Memory B cell (primary cell): ENCODE measurements around the gene ZNF879.

Experiments used
- ATAC-seq: fragments of 150-1000 bp; cut with Tn5 transposase; 2 replicates; pipeline ENCODE4 v1.10.0; 2021; ENCODE audit warnings: low read depth, mild to moderate bottlenecking, moderate library complexity
- DNase-seq, 2 donors: peaks; one replicate each; pipeline ENCODE4 v3.0.0; 2022; ENCODE audit warnings: low spot score in 2 of 2
- H3K27ac Mint-ChIP-seq: one replicate; pipeline ENCODE4 v1.8.0; 2022; ENCODE audit warnings: mild to moderate bottlenecking, moderate library complexity, mixed read lengths
- H3K27me3 Mint-ChIP-seq: one replicate; pipeline ENCODE4 v1.8.0; 2022; ENCODE audit warnings: mixed read lengths
- H3K36me3 Mint-ChIP-seq: one replicate; pipeline ENCODE4 v1.8.0; 2022; ENCODE audit warnings: mild to moderate bottlenecking, mixed read lengths
- H3K4me1 Mint-ChIP-seq: one replicate; pipeline ENCODE4 v1.8.0; 2022; ENCODE audit warnings: mixed read lengths
- H3K4me3 Mint-ChIP-seq: one replicate; pipeline ENCODE4 v1.8.0; 2022; ENCODE audit warnings: mild to moderate bottlenecking, moderate library complexity, mixed read lengths
- H3K9me3 Mint-ChIP-seq: one replicate; pipeline ENCODE4 v1.8.0; 2022; ENCODE audit warnings: mixed read lengths

The ZNF879 gene

GRCh38 chr5:178993955-178994579, 29.5 kb upstream of the ZNF879 start:
- no peak overlapping the region for H3K4me3 Mint-ChIP-seq
- no peak for ATAC-seq
- no peaks in the 10 kb centered on the region for H3K4me1 Mint-ChIP-seq
- no peak overlapping the region for H3K27ac Mint-ChIP-seq
- peaks cover 1% of the 10 kb centered on the region for H3K36me3 Mint-ChIP-seq
- peaks cover 12% of the 10 kb centered on the region for H3K9me3 Mint-ChIP-seq
- no peak for DNase-seq
- H3K27me3 Mint-ChIP-seq: peaks cover 25% of the 10 kb centered on the region

- Mint-ChIP-seq H3K27ac (no peak within 1 kb of the TSS), H3K9me3 (peaks cover 7% of the 10 kb centered on the region), H3K4me1 (no peaks in the 10 kb centered on the region), H3K27me3 (peaks cover 25% of the 10 kb centered on the region), H3K36me3 (peaks cover 1% of the 10 kb centered on the region), H3K4me3 (no peak within 1 kb of the TSS)
- no peak for DNase-seq
- ATAC-seq: no peak
Measured at GRCh38 chr5:178994580-178995340, 28.8 kb upstream of the ZNF879 start, which contains the start of gene GRM6. Gene GRM6 (minus strand): TSS chr5:178995320. CDS start chr5:178994944, 376 bp downstream.

- no peak for ATAC-seq
- Mint-ChIP-seq H3K36me3 (peaks cover 1% of the 10 kb centered on the region), H3K9me3 (peaks cover 6% of the 10 kb centered on the region), H3K4me1 (no peaks in the 10 kb centered on the region), H3K27ac (no peak overlapping the region), H3K27me3 (peaks cover 25% of the 10 kb centered on the region), H3K4me3 (no peak overlapping the region)
- no peak for DNase-seq
Measured at GRCh38 chr5:178995341-178995690, 28.3 kb upstream of the ZNF879 start.

- no peak for ATAC-seq
- Mint-ChIP-seq H3K27me3 (peaks cover 25% of the 10 kb centered on the region), H3K9me3 (peaks cover 6% of the 10 kb centered on the region), H3K4me1 (no peaks in the 10 kb centered on the region), H3K4me3 (no peak overlapping the region), H3K27ac (no peak overlapping the region), H3K36me3 (peaks cover 1% of the 10 kb centered on the region)
- DNase-seq: no peak
Measured at GRCh38 chr5:178996156-178996555, 27.4 kb upstream of the ZNF879 start.

GRCh38 chr5:178997191-178997590, 26.4 kb upstream of the ZNF879 start:
- Mint-ChIP-seq H3K9me3 (peaks cover 6% of the 10 kb centered on the region), H3K4me3 (no peak overlapping the region), H3K27me3 (peaks cover 21% of the 10 kb centered on the region), H3K27ac (no peak overlapping the region), H3K36me3 (peaks cover 1% of the 10 kb centered on the region), H3K4me1 (no peaks in the 10 kb centered on the region)
- ATAC-seq: no peak
- no peak for DNase-seq

GRCh38 chr5:178998441-178998840, 25.2 kb upstream of the ZNF879 start:
- peaks cover 1% of the 10 kb centered on the region for H3K36me3 Mint-ChIP-seq
- no peak overlapping the region for H3K4me3 Mint-ChIP-seq
- no peaks in the 10 kb centered on the region for H3K4me1 Mint-ChIP-seq
- H3K9me3 Mint-ChIP-seq: peaks cover 8% of the 10 kb centered on the region
- ATAC-seq (no peak), DNase-seq (no peak)
- H3K27me3 Mint-ChIP-seq: peaks cover 14% of the 10 kb centered on the region
- no peak overlapping the region for H3K27ac Mint-ChIP-seq

- Mint-ChIP-seq H3K36me3 (no peaks in the 10 kb centered on the region), H3K9me3 (peaks cover 12% of the 10 kb centered on the region), H3K4me1 (no peaks in the 10 kb centered on the region), H3K27me3 (no peaks in the 10 kb centered on the region), H3K27ac (no peak overlapping the region), H3K4me3 (no peak overlapping the region)
- DNase-seq (no peak), ATAC-seq (no peak)
Measured at GRCh38 chr5:179006564-179006963, 17.0 kb upstream of the ZNF879 start.

- DNase-seq: no peak
- Mint-ChIP-seq H3K27ac (no peak overlapping the region), H3K4me1 (no peaks in the 10 kb centered on the region), H3K9me3 (peaks cover 14% of the 10 kb centered on the region), H3K27me3 (no peaks in the 10 kb centered on the region), H3K36me3 (no peaks in the 10 kb centered on the region), H3K4me3 (no peak overlapping the region)
- no peak for ATAC-seq
Measured at GRCh38 chr5:179008667-179009066, 14.9 kb upstream of the ZNF879 start.

- Mint-ChIP-seq H3K4me3 (no peak overlapping the region), H3K4me1 (no peaks in the 10 kb centered on the region), H3K27ac (no peak overlapping the region), H3K27me3 (no peaks in the 10 kb centered on the region), H3K9me3 (peaks cover 37% of the 10 kb centered on the region), H3K36me3 (peaks cover 50% of the 10 kb centered on the region)
- ATAC-seq (no peak), DNase-seq (no peak)
Measured at GRCh38 chr5:179033004-179033580, 9.5 kb downstream of the ZNF879 start.

GRCh38 chr5:179044765-179045164, 21.2 kb downstream of the ZNF879 start:
- Mint-ChIP-seq H3K27ac (no peak overlapping the region), H3K4me3 (no peak overlapping the region), H3K9me3 (peaks cover 19% of the 10 kb centered on the region), H3K27me3 (peaks cover 5% of the 10 kb centered on the region), H3K4me1 (no peaks in the 10 kb centered on the region), H3K36me3 (peaks cover 5% of the 10 kb centered on the region)
- no peak for DNase-seq
- ATAC-seq: no peak

GRCh38 chr5:179051784-179052183, 28.2 kb downstream of the ZNF879 start:
- ATAC-seq: no peak
- Mint-ChIP-seq H3K4me1 (no peaks in the 10 kb centered on the region), H3K4me3 (no peak overlapping the region), H3K27ac (no peak overlapping the region), H3K36me3 (peaks cover 6% of the 10 kb centered on the region), H3K27me3 (peaks cover 1% of the 10 kb centered on the region), H3K9me3 (peaks cover 16% of the 10 kb centered on the region)
- no peak for DNase-seq

- H3K27me3 Mint-ChIP-seq: peaks cover 1% of the 10 kb centered on the region
- H3K27ac Mint-ChIP-seq: no peak overlapping the region
- H3K36me3 Mint-ChIP-seq: peaks cover 5% of the 10 kb centered on the region
- DNase-seq (no peak), ATAC-seq (no peak)
- H3K4me3 Mint-ChIP-seq: no peak overlapping the region
- peaks cover 7% of the 10 kb centered on the region for H3K9me3 Mint-ChIP-seq
- no peaks in the 10 kb centered on the region for H3K4me1 Mint-ChIP-seq
Measured at GRCh38 chr5:179054036-179054785, 30.6 kb downstream of the ZNF879 start.

- Mint-ChIP-seq H3K36me3 (peaks cover 6% of the 10 kb centered on the region), H3K27me3 (peaks cover 1% of the 10 kb centered on the region), H3K27ac (no peak overlapping the region), H3K4me3 (no peak overlapping the region), H3K9me3 (peaks cover 10% of the 10 kb centered on the region), H3K4me1 (peaks cover 3% of the 10 kb centered on the region)
- no peak for DNase-seq
- no peak for ATAC-seq
Measured at GRCh38 chr5:179054876-179055275, 31.3 kb downstream of the ZNF879 start.

GRCh38 chr5:179055436-179055835, 31.8 kb downstream of the ZNF879 start:
- ATAC-seq: no peak
- H3K27ac Mint-ChIP-seq: no peak overlapping the region

More at GRCh38 chr5:179055436-179055835, 31.8 kb downstream of the ZNF879 start:
- Mint-ChIP-seq H3K36me3 (peaks cover 8% of the 10 kb centered on the region), H3K4me3 (no peak overlapping the region), H3K9me3 (peaks cover 10% of the 10 kb centered on the region), H3K27me3 (peaks cover 1% of the 10 kb centered on the region), H3K4me1 (peaks cover 5% of the 10 kb centered on the region)
- no peak for DNase-seq
